ENCODE data around the gene TPSG1.

- no peak for TF ChIP-seq CTCF (conservative IDR thresholded peaks at IDR 0.05 in 1 of 2, IDR thresholded peaks at IDR 0.05 in 1 of 2; ENCODE audit: extremely low read depth in 1 of 2, insufficient read depth in 1 of 2, low read depth in 1 of 2, low read length in 2 of 2)
- no peak for TF ChIP-seq EZH2 (IDR thresholded peaks at IDR 0.05; ENCODE audit: borderline replicate concordance, low read length)
These were observed 34.6 kb upstream of the TPSG1 start for GRCh38 chr16:1259760-1260068.

Measured in mammary epithelial cell (primary cell).